Astrocyte of the cerebellum (primary cell): Measurements from ENCODE around the gene ATG13.

Experiments
- DNase-seq: peaks from one replicate; pipeline ENCODE4 v3.0.0-alpha.2; 2011; ENCODE audit warnings: low read depth
- H3K4me3 ChIP-seq: 2 replicates; pipeline ENCODE4 v1.5.1; 2011; ENCODE audit warnings: mild to moderate bottlenecking, low read depth, low read length, moderate library complexity
- CTCF ChIP-seq: IDR thresholded peaks from 2 replicates; pipeline ENCODE4 v1.5.1; 2012; ENCODE audit warnings: low read length, low read depth, moderate library complexity, mild to moderate bottlenecking; ENCODE audit errors: missing control alignments
- in situ Hi-C: cut with HindIII; loops from 2 replicates; pipeline ENCODE4 v1.10.0; 2017; ENCODE audit warnings: low sequenced_read_pairs

Gene ATG13

DNA sequence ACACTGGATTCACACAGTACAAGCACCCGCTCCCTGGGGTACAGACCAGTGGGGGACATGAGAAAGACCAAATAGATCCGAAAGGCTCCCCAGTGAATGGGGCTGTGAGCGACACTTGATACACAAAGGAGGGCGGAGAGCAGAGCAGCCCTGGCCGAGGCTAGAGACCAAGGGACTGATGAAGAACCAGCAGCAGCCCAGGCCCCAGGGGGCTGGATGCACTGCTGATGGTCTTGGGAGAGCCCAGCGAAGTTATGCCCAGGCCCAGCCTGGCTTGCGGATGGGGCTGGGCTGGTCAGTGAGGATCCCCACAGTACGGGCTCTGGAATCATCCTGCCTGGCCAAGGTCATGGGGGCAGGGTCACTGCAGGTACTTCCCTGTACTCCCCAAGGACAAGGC, 59.8 kb downstream of the ATG13 start:
- no peak overlapping the region for H3K4me3 ChIP-seq
- TF ChIP-seq CTCF, result no peak
- no peak for DNase-seq
- in situ Hi-C loops, result no loop called here

GRCh38 chr11:46677991-46678740, 60.8 kb downstream of the ATG13 start:
- no peak for DNase-seq
- in situ Hi-C loops, result no loop called here
- no peak for TF ChIP-seq CTCF
- no peak overlapping the region for H3K4me3 ChIP-seq

DNA sequence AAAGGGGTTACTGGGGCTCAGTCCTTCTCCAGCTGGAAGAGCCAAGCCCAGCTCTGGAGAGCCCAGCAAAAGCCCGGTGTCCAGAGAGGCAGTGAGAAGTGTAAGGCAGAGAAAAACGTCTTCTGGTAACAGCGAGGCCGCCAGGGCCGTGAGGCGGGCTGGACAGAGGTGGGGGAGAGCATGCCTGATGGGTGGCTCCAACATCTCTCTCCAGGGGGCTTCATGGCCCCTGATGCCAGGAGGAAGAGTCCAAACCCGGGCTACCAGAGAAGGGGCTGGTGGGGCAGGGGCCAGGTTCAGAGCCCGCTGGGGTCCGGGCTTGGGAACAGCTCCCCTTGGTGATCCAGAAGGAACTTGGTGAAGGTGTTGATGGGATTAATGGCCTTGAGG, 61.4 kb downstream of the ATG13 start:
- no peak for DNase-seq
- H3K4me3 ChIP-seq, result no peak overlapping the region
- TF ChIP-seq CTCF, result no peak
- in situ Hi-C loops, result no loop called here

DNA sequence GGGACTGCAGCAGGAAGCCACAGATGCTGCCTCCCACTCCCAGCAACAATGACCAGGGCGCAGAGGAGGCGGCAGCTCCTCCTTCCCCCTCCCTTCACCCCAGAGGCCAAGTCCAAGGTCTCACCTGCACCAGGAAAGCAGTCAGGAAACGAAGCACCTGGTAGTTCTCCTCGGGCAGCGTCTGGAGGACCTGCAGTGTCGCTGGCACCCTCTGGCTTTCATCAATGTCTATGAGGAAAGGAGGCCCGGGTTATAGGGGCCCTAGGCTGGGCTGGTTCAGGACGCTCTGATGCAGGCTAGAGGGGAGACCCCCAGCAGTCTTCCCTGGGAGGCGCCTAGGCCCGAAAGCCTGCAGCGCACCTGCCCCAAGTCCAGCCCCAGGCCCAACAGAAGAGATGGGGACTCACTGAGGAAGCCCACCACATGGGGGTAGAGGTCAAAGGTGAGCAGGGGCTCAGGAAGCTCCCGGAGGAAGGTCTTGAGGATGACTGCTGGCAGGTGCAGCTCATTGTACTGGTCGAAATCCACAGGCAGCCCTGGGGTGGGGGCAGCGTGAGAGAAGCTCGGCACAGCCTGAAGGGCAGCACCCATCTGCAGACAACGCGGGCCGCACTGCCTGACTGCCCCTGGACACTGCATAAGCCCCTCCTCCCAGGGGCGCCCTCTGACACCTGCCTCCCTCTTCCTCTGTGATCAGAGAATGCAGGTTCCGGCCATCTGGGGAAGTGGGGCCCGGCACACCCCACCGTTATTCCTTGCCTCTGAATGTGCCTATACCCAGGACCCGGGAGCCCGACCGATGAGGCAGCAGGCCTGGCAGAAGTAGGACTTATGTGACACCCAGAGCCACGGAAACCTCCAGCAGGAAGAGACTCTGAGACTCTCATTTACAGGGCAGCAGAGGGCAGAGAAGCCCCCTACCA, 62.1 kb downstream of the ATG13 start:
- H3K4me3 ChIP-seq, result no peak overlapping the region
- TF ChIP-seq CTCF, result no peak
- DNase-seq, result no peak
- in situ Hi-C loops, result no loop called here

DNA sequence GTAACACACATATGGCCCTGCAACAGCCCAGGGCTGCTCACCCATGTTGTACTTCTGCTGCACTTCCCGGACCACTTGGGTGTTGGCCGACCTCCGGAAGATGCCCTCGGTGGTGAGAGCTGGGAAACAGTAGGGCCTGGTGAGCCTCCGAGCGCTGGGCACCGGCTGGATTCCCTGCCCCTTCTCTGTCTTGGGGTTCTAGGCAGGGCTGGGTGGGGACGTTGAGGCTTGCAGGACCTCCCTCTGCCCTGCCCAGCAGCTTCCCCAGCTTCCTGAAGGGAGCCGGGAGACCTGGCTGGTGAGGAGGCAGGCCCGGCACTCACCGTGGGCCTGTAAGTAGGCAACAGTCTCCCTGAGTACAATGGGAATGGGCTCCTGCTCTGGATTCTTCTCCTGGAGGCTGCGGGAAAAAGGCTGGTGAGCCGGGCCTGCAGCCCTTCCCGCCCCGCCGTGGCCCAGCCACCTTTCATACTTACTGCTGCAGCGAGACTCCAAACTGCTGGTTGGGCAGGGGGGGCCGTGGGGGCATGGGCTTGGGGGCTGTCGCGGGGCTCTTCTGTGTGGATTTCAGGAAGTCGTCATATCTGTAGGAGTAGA, 62.9 kb downstream of the ATG13 start:
- H3K4me3 ChIP-seq, result no peak overlapping the region
- no peak for DNase-seq
- no peak for TF ChIP-seq CTCF
- in situ Hi-C loops, result no loop called here

DNA sequence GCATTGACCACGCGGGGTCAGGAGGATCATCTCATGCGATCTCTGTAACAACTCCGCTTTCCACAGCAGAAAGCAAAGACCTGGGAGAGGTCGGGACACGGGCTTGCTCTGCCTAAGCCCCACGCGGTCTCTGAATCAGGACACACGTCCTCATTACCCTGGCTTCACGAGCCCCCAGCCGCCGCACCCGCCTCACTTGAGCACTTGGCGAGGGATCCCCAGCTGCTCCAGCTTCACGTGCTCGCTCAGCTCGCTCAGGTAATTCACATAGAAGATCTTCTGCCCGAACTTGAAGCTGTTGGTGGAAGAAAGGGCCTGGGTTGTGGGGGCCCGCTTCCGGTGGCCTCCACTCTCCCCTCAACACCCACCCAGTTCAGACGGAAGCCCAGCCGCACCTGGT, 63.5 kb downstream of the ATG13 start:
- TF ChIP-seq CTCF, result no peak
- in situ Hi-C loops, result no loop called here

More for the DNA sequence above, 63.5 kb downstream of the ATG13 start:
- no peak overlapping the region for H3K4me3 ChIP-seq
- no peak for DNase-seq
